GM19467 (cell line): ENCODE data around the gene PDE2A.

Experiments
- ATAC-seq: cut with Tn5 transposase; IDR thresholded peaks from one replicate; pipeline ENCODE4 v1.9.1; 2021; ENCODE audit warnings: mild to moderate bottlenecking, moderate library complexity; ENCODE audit not compliant: unreplicated experiment

Gene PDE2A

DNA sequence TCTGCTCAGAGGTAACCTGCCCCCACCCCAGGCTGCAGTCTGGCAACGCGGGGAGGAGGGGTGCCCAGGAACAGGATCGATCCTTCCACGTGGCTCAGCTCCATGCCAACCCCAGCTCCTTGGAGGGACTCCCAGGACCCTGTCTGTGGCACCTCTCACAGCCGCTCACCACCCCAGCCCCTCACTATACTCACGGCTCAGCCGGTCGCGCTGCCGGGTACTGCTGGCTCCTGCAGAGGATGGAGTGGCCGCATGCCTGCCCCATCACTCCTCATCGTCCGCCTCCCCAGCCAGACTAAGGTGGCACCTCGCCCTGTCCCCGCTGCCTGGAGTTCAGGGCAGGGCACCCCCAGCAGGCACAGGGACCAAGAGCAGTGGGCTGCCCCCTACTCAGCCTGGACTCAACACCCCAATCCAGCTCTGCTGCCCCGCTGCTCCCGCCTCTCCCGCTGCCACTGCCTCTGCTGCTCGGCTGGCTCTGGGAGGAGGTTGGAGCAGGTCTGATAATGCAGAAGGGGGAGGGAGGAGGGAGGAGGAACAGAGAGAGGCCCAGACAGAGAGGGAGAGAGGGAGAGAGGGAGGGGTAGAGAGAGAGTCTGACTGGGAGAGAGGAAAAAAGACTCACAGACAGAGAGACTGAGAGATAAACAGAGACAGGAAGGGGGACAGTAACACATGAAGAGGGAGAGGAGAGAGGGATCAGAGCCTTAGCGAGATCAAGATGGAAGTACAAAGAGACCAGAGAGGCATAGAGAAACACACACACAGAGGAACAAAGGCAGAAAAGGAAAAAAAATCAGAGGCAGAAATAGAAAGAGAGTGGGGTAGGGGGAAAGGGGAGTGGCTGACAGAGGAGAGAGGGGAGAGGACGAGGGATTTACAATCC, at the start of gene PDE2A:
Gene PDE2A, minus strand, starts transcription at position 480 of the 886 bp plus-strand sequence. Its CDS starts 215 bp downstream, at position 265.
- ATAC-seq: no peak

DNA sequence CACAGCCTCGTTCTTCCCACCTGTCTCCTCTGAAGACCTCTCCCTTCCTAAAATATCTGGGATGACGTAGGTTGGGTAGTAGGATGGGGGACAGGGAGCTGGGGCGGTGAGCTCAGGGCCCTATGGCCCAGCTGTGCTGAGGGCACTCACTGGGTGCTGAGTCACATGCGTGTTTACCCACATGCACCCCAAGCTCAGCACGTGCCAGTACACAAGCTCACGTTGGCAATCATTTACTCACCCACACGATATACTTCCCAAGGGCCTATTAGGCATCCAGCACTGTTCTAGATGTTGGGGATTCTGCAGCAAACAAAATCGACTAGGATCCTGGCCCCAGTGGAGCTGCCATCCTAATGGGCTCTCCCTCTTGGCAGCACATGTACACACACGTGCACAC, 49.3 kb upstream of the PDE2A start:
- ATAC-seq: no peak

GRCh38 chr11:72722050-72722748, 48.0 kb upstream of the PDE2A start:
- ATAC-seq: peak; percentile 74

DNA sequence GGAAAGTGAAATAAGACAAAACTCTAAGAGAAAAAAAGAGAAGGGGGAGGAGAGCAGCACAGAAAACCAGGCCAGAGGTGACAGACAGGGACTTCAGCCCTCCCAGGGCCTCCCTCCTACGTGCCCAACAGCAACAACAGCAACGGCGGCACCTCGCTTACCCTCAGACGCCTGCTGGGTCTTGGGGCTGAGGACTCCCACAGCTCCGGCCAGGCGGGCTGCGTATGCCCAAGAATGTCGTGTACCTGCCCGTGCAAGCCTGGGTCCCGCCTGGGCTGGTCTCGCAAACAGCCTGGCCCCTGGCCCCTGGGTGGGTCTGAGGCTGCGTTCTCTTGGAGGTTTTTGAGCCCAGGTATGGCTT, 47.4 kb upstream of the PDE2A start:
- no peak for ATAC-seq

GRCh38 chr11:72721276-72721675, 47.1 kb upstream of the PDE2A start:
- no peak for ATAC-seq

GRCh38 chr11:72720784-72721183, 46.6 kb upstream of the PDE2A start:
- no peak for ATAC-seq

GRCh38 chr11:72720047-72720446, 45.8 kb upstream of the PDE2A start:
- ATAC-seq: no peak

GRCh38 chr11:72719551-72719950, 45.3 kb upstream of the PDE2A start:
- no peak for ATAC-seq

DNA sequence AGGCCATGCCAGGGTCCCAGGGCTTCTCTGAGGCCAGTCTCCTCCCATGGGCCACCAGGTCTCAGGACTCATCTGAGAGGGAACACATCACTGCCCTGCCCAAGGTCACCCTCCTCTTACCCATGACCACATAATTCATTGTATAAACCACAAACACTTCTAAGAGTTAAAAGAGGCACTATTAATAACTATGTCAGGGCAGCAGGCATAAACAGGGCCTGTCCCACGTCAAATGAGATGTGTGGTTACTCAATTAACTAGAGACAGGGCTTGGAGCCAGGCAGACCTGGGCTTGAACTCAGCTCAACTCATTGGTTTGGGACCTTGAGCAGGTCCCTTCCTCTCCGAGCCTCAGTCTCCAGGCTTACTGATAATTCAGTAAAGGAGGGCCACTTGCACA, 44.9 kb upstream of the PDE2A start:
- ATAC-seq: no peak

GRCh38 chr11:72718101-72718501, 43.9 kb upstream of the PDE2A start:
- no peak for ATAC-seq

DNA sequence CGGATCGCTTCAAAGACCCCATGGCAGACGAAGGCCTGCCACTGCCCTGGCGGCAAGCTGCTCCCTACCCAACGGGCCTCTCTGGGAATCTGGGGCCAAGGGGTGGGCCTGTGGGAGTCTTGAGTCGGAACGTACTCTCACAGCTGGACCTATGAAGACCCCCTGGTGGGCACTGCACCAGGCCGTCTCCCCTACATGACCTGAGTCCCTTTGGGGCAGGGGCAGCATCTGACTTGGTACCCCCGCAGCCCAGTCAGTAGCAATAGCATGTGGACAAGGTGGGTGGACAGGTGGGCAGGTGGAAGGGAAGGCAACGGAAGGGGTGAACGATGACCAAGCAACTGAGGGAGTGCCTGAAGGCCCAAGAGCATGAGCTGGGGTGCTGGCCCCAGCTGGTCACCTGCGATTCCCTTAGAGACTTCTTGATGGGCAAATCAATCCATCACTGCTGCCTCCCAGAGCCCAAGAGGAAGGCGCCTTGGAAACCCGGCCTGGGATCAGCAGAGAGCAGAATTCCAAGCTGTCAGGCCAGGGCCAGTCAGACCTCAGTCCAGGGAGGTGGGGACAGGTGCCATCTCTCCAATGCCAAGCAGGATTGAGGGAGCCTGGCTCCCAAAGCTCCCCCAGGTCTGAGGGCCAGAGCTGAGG, 42.7 kb upstream of the PDE2A start:
- ATAC-seq: no peak

GRCh38 chr11:72716290-72716689, 42.1 kb upstream of the PDE2A start:
- ATAC-seq: no peak

DNA sequence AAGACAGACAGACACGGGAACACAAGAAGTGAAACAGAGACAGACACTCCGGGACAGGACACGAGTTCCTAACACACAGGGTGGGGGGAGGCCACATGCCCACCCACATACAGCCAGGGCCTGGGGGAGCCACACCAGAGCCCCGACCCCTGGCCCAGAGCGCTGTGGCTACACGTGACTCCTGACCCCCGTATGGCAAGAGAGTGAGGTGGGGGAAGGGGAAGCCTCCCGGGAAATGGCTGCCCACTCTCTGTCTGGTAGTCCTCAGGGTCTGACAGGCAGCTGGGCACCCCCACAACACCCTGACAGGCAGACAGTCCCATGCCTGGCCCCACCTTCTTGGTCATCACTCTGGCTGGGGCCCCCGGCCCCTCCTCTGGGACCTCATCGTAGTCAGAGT, 38.6 kb upstream of the PDE2A start:
- ATAC-seq: no peak

DNA sequence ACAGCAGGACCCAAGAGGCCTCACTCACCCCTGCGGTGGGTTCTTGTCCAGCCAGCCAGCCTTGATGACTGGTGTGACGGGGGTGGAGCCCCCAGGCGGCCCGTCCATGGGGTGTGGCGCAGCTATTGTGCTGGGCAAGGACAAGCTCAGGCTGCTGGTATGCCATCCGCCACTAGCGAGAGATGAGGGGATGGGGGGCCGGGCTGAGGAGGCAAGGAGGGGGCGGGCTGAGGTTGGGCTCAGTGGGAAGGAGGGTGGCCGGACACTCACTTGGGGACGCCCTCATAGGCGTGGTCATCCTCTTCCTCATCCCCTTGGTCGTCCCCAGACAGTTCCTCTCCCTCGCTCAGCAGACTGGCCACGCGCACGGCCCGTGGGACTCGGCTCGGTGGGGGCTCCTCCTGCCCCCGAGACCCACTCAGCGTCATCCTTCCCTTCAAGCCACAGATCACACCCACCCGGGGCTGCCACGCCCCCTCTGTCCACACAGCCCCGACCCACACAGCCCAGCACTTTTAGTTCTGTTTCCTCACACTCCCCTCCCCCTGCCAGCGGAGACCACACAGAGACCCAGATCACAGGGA, 38.0 kb upstream of the PDE2A start:
- no peak for ATAC-seq

GRCh38 chr11:72711141-72711540, 36.9 kb upstream of the PDE2A start:
- no peak for ATAC-seq

GRCh38 chr11:72710278-72710677, 36.1 kb upstream of the PDE2A start:
- no peak for ATAC-seq

DNA sequence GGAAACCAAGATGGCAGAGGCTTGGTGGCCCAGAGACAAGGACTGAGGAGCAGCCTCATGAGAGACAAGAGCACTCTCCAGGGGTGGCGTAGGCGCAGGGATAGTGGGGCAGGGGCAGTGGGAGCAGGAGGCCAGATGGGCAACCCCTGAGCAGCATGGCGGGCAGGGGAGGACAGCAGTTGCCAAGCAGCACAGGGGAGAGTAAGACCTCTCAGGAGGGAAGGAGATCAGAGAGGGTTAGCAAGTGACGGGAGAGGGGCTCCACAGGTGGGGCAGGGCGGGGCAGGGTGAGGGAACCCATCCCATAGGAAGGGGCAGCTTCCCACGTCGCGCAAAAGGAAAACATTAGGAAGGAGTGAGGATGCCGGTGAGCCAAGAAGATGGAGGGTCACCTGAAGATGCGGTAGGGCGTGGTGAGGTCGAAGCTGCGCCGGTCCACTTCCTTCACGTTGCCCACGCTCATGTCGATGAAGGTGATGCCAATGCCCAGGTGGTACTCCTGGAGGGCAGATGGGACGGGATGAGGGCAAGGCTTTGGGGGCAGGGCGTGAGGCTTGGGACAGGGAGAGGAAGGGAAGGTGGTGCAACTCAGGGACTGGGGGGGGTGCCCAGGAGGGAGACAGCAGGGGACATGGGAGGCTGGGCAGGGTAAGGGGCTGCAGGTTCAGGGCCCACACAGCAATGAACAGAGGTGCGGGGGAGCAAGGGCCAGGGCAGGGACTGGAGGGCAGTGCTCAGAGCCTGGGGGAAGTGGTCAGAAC, 35.4 kb upstream of the PDE2A start:
- no peak for ATAC-seq

DNA sequence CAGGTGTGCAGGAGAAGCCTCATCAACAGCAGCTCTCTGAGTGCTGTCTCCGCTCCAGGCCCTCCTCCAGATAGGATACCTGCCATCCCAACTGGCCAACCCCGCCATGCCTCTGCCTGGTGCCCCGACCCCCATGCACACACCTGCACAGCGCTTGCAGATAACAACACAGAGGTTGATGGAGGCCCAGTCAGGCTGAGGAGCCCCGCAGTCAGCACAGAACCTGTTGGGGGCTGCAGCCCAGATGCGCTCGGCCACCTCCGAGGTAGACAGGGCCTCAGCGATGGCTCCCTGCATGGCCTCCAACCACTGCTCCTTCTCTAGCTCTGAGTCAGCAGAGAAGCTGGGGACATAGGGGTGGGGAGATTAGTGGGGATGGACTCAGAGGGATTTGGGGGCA, 32.8 kb upstream of the PDE2A start:
- ATAC-seq: no peak

DNA sequence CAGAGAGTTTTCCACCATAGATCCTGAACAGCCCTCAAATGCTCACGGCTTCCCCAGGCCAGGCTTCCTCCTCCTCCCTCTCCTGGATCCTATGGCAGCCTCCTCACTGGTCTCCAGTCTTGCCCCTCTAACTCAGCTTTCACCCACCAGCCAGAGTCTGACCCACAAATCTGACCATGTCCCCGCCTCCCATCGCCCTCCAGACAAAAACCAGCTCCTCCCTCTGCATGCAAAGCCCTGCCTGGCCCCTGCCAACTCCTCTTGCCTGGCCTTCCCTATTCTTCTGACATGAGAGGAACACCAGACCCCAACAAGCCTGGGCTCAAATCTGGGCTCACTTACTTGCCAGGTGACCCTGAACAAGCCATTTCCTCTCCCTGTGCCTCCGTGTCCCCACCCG, 32.4 kb upstream of the PDE2A start:
- ATAC-seq: no peak

DNA sequence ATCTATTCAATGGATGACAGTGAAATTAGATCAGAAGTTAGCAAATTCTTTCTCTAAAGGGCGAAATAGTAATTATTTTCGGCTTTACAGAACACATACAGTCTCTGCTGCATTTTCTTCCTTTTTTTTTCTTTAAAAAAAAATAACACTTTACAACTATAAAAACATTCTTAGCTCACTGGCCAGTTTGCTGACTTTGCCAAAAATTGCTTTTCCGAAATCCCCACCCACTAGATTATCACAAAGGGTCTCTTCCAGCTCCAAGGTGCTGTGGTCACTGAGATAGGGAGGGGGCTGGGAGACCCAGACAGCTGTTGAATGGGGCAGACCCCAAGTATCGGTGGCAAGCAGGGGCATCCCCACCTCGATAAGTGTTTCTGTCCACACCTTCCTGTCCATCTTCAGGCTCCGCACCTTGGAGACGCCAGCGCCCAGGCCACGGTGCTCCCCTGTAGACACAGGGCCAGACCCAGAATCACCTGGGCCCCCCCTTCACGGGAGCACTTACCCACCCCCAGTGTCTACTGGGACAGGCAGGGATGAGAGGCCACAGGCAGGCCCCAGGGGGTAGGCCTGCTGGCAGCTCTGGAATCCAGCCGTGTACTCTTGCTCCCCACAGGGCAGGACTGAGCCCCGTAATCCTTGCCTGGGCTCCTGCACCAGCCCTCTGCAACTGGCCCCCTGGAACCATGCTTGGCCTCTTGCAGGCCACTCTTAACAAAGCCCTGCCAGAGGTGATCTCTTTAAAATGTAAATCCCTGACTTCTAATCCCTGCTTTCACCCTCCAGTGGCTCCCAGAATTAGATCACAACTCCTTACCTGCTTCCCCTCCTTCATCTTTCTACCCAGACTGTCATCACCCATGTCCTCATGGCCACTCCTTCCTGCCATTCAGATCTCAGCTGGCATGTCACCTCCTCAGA, 31.5 kb upstream of the PDE2A start:
- ATAC-seq: no peak
